Measurements from ENCODE around the gene HLA-DPA1.
"Not testable (repeated sequence)": the region's sequence is repeated elsewhere in the genome, so short reads cannot be mapped to it uniquely, and the experiment has no call there.

HLA-DPA1 gene

DNA sequence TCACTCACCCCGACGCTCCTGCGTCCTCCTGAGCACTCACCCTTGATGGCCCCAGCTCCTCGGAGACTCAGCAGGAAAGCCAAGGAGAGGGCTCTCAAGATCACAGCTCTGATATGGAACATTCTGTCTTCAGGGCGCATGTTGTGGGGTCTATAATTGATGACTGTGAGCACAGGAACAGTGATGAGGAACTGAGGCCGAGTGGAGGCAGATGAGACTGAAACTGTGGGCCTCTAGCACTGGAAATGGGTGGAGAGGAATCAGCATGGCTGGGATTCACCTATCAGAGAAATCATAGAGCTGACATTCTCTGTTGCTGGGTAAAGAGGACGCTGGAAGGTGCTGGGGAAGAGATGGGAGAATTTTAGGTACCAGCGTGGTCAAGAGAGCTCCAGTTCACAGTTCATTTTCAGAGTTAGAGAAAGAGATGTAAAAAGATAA is at the start of gene HLA-DPA1:
Gene HLA-DPA1 (minus strand): TSS at position 219 of the 441 bp plus-strand sequence.
- DNase-seq, result peak; percentile 83

DNA sequence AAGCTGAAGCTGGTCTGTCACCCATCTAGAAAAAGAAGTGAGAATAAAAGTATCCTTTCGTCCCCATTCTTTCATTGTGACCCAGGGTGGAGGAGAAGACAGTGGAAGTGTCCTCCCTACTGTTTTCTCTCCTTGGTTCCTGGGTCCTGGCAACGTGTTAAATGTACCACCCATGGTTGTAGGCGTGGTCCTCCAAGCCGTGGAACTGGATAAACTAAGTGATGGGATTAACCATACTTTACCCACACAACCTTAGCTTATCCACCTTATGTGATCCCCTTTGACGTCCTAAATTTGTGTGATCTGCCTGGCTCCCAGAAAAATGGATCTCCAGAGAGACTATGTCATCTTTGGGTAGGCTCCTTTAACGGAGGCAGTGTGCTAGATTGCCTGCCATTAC is 49.7 kb upstream of the HLA-DPA1 start:
- no peak for DNase-seq

DNA sequence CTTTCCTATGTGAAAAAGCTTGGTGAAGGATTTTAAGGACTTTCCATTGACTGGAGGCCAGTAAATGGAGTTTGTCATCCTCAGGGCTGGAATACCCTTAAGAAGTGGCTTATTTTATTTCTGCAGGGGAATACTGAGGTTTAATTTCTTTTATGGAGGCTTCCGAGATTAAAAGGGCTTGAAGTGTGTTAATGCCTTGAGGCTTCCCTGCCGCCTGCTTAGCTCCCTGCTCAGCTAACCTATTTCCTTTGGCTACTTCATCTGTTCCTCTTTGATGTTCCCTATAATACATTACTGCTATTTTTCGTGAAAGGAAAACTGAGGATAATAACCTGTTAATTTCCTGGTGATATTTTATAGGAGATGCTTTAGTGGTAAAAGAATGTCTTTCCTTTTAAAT is 46.6 kb upstream of the HLA-DPA1 start:
- DNase-seq, result no peak

DNA sequence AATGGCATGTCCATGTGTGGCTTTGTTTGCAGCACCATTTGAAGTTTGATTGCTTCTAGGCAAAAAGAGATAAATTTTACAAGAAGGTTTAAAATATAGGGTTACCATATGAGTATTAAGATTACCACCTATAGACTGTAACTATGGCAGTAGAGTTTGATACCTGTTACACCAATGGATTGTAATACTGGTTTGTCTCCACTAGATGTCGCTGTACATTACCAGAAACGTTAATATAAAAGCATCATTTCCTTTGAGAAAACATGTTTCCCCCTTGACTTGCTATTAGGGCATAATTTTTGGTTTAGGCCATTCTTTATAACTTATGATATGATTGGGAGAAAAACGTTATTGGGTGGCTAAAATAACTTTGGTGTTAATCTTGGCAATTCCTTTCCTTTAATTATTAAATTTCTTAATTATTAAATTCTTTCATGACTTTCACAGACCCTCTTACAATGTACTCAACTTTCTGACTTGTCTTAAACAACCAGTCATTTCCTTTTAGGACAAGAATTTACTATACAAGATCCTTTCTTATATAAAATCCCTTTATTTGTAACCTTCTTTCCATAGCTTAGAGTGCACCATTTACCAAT is 45.2 kb upstream of the HLA-DPA1 start:
- DNase-seq, result peak; percentile 79

DNA sequence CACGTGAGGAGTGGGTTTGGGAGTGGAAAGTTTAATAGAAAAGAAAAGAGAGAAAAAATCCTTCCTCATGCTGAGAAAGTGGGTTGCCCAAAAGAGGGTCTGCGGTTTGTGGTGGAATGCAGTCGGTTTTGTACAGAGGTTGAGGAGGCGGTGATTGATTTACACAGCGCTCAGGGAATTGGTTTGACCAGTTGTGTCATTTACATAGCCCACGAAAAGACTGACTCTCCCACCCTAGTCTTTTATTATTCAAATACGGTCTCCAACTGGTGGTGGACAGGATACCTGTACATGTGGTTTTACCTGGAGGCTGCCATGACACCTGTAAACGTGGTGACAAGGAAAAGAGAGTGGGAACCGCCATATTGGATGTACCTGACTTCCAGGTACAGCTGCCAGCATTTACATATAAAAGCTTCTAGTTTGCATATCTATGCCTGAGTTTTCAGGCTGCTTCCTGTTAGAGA is 44.4 kb upstream of the HLA-DPA1 start:
- DNase-seq, result no peak

DNA sequence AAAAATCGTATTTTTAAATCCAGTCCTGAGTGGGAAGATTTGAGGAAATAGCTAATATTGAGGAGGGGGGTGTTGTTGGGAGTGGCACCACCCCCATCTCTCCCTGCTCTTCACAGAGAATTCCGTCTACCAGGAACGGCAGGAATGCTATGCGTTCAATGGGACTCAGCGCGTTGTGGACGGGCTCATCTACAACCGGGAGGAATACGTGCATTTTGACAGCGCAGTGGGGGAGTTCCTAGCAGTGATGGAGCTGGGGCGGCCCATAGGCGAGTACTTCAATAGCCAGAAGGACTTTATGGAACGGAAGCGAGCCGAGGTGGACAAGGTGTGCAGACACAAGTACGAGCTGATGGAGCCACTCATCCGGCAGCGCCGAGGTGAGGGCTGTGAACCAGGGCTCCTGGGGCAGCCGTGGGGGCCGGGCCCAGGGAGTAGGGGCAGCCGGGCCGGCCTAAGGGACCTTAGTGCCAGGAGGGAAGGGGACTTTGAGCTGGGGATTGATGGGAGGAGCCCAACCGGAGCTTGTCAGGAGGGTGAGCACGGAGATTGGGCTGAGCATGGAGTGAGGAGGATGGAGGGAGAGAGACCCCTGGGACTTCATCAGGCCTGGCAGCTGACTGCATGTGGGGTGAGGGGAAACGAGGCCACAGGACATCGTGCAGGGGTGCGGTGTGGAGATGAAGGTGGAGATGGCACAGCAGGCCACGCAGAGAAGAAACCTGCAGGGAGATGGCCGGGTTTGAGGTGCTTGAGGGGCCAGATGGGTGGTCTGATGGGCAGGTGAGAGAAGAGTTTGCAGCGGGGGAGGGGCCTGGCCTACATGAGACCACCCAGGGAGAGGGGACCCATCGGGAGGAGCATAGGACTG is 43.6 kb upstream of the HLA-DPA1 start:
- DNase-seq, result no peak

DNA sequence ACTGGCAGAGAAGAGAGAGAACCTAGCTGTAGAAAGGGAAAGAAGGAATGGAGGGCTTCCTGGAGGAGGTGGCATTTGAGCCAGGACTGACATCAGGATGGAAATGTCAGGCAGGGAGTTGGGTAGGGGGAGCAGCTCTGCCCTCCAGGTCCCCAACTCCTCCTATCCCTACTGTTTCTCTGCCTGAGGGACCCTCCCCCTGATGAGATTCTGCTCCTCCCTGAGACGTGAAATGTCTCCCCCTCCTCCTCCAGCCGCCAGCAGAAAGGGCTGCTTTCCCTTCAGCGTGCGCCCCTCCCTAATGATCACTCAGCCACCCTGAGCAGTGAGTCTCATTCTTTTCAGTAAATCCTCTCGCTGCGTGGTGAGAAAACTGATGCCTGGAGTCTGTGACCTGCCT is 43.0 kb upstream of the HLA-DPA1 start:
- DNase-seq, result no peak

DNA sequence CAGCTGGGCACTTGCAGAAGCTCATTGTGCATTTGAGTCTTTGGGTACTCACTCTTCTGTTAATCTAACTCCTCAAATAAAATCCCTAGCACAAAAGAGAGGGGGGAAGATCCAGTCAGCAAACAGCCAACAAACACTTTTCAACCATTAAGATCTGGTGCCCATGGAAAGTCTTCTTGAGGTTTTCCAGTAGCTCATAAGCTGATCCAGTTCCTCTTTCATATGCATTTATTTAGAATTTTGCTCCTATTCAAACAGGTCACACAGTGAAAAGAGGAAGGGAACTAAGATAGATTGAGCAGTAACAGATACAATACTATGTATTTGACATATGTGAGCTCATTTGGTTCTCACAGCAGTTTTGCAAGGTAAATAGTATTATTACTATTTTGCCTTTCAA is 41.0 kb upstream of the HLA-DPA1 start:
- DNase-seq, result peak; percentile 32

DNA sequence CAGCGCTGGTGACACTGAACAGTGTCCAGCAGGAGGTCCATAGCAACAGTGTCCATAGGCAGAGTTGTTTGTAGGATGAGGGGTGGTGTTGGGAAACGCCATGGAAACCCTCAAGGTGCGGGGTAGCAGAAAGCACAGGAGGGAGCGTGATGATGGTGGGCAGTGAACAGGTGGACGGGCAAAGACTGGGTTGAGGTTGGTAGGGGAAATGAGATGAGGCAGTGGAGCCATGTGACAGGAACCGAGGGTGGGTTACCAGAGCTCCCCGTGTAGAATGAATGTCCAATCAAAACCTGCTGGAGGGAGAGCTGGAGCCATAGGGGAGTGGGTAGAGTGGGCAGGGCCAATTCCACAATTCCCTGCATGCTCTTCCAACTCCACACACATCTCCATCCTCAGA is 40.3 kb upstream of the HLA-DPA1 start:
- DNase-seq, result no peak

DNA sequence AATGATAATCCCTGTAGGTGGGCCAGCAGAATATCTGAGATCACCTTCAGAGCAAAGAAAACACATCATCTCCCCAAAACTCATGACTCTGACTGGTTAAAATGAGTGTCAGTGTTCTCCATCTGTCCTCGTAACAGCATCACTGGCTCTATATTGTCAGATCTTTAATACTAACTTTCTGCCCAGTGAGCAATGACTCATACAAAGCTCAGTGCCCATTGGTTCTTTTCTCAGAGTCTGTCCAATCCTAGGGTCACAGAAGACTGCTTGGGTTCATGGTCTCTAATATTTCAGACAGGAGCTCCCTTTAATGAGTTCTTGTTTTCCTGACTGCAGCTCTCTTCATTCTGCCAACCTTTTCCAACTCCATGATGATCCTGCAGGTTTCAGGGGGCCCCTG is 38.7 kb upstream of the HLA-DPA1 start:
- DNase-seq, result peak; percentile 80

DNA sequence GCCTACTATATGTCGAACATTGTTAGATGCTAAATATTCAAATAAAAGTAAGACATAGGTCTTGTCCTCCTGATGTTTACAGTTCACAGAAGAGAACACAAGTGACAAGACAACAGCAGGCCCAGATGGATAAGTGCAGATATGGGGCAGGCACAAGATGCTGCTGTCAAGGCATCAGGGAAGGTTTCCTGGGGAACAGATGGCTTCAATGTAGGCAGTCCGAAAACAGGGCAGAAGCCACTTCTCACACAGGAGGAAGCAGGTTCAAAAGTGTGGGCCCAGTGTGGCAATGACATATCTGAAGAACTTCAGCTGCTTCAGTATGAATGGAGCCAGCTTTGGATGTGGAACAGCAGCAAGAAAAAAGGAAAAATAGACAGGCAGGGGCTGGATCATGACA is 34.9 kb upstream of the HLA-DPA1 start:
- DNase-seq, result no peak

DNA sequence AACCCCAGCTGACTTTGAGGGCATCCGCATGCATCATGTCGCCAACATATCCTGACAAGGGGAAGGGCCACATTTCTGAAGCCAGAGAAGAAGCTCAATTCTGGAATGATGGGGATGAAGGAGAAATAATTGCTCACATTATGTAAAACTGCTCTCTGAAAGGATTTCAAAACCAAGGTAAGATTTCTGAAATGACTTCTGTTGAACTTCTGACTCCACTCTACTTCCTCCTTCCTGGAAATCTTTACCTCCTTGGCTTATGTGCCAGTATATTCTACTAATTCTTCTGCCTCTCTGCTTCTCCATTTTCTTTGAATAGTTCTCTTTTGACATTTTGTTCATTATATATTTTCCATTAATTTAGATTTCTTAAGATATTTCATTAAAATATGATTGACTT is 34.2 kb upstream of the HLA-DPA1 start:
- no peak for DNase-seq

DNA sequence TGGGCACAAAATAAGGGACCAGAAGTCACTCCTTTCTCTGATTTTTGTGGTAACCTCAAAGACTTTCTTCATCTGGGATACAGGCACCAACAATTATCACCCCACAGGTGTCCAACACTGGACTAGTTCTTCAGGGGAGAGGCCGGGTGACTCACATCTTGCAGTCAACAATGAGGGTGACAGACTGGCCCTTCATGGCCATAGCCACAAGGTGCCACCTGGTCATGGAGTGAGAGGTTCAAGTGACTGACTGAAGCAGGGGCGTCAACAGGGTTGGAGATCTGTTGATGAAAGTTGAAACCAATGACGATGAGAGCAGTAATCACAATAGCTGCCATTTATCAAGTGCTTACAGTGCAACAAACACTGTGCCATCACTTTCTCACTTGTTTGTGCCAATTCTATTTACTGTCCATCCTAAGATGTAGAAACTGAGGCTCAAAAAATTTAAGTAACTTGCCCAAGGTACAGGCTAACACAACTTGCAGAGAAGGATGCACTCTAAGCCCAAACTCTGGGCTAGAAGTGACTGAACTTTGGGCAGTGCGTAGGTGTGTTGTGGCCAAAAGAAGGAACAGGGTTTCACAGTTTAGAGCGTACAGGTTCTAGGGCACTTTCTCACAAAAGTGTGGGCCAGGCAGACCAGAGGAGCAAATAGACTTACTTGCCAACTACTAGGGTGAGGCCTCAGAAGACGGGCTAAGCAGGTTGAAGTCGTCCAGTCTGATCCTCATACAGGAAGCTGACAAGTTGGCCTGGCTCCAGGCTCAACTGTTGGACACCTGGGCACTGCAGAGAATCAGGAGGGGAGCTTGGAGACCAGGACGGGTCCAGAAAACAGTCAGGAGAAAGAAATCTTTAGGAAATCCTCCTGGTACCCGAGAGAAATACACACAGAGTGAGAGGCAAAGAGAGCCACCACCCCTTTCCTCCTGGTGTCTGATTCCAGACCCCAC is 32.7 kb upstream of the HLA-DPA1 start:
- no peak for DNase-seq

DNA sequence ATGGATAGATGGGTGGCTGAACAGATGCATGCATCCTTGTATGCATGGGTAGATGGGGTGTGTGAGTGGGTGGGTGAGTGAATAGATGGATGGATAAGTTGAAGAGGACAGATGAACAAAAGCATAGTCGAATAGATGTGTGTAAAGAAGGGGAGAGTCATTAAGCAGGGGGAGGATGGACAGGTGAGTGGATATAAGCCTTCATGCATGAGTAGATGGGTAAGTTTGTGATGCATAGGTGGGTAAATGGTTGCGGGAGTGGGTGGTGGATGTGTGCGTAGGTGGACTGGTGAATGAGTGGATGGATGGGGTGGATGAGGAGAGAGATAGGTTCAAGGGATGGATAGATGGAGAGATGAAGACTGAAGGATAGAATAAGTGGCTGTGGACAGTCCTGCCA is 31.9 kb upstream of the HLA-DPA1 start:
- DNase-seq, result no peak

DNA sequence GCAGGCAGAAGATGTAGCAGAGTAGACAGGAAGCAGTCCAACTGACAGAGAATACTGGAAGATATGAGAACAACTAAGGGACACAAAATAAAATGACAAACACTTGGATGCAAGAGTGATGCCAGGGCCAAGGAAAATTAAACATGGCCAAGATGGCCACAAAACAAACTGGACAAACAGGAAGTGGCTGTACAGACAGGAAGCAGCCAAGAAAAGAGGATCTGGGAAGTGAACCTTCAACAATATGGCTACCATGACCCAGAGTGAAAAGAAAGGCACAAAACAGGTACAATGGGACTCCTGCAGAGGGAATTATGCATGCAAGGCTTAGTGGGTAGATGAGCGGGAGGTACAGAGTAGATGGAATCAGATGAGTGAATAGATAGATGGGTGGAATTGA is 31.4 kb upstream of the HLA-DPA1 start:
- DNase-seq, result no peak

DNA sequence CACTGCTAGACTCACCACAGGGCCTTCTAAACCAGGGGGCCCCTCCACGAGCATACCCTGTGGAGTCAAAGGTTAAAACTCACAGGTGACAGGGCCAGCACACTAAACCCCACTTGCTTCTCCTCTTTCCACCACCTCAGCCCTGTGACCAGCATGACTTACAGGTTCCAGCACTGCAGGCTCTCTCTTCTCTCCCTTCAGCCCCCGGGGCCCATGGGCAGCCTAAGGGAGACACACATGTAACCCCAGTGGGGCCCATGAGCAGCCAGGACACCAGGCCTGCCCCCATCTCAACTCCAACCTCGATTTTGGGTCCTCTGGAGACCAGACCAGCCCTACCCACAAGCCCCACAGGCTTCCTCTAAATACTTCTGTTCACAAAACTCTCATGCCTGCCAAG is 30.3 kb upstream of the HLA-DPA1 start:
- no peak for DNase-seq

DNA sequence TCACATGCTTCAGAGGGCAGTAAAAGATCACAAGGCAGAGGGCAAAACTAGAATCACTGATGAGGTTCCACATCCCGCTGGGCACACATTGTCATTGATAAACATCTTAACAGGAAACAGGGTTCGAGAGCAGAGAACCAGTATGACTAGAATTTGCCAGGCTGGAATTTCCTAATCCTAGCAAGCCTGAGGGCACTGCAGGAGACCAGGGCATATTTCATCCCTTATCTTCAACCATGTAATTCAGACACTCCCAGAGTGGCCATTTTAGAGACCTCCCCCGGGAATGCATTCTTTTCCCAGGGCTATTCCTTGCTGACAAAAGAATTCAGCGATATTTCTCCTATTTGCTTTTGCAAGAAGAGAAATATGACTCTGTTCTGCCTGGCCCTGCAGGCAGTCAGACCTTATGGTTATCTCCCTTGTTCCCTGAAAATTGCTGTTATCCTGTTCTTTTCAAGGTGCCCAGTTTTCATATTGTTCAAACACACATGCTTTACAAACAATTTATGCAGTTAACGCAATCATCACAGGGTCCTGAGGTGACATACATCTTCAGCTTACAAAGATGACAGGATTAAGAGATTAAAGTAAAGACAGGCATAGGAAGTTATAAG is 27.8 kb upstream of the HLA-DPA1 start:
- not testable (repeated sequence) for DNase-seq

DNA sequence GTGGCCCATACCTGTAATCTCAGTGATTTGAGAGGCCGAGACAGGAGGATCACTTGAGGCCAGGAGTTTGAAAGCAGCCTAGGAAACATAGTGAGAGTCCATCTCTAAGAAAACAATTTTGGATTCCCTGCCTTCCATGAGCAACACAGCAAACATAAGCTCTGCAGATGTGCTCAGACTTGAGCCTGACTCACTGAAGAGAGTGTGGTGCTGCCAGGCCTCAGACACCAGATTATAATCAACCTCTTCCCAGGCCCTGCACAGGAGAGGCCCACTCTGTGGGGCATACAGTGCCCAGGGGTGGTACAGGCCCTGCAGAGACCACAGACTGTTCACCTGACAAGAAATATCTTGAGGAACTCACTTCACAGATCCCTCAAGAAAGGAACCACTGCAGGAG is 22.2 kb upstream of the HLA-DPA1 start:
- DNase-seq, result no peak

DNA sequence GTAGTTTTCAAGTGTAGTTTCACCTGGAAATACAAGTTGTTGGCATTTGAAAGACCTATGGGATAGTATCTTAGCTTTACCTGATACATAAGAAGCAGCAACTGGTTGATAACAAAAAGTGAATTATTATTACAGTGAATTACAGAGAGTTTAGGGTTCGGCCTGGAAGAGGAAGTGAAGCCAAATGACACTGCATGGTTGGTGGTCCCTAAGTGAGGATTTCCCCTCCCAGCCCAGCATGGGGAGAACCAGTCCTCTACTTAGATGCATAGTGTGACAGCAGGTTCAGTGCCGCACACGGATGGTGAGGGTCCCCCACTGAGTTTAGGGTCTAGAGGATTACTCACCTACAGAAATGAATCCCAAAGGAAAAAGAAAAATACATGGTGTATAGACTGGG is 20.4 kb upstream of the HLA-DPA1 start:
- no peak for DNase-seq

DNA sequence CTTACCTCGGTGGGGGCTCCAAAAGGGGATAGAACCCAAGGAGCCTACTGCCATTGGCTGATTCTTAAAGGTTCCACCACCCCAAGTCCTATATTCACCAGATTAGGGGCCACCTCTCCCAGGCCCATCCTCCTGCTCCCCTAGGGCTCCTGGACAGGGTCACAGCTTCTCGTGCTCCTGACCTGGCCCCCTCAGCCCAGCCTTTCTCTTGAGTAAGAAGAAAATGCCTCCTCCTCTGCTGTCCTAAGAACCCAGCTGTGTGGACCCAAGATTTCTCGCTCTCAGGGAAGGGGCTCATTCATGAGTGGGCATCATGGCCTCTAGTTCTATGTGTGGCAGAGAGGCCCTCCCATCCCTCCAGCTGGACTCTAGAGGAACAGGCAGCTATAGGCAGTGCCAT is 18.9 kb upstream of the HLA-DPA1 start:
- DNase-seq, result no peak

DNA sequence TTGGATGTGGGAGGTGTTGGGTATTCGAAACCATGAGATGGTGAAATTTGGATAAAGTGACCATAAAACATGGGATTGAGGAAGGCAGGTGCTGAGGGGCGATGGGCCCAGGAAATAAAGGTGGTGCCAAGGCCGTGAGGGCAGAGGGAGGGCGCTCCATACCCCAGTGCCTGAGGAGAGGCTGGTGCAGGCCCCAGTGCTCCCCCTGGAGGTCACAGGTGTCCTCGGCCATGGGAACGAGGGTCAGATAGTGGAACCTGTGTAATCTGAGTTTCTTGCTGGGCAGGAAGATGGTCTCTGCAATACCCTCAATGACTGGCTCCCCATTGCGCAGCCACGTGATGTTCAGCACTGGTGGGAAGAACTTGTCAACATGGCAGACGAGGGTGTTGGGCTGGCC is 18.5 kb upstream of the HLA-DPA1 start:
- DNase-seq, result peak; percentile 78

DNA sequence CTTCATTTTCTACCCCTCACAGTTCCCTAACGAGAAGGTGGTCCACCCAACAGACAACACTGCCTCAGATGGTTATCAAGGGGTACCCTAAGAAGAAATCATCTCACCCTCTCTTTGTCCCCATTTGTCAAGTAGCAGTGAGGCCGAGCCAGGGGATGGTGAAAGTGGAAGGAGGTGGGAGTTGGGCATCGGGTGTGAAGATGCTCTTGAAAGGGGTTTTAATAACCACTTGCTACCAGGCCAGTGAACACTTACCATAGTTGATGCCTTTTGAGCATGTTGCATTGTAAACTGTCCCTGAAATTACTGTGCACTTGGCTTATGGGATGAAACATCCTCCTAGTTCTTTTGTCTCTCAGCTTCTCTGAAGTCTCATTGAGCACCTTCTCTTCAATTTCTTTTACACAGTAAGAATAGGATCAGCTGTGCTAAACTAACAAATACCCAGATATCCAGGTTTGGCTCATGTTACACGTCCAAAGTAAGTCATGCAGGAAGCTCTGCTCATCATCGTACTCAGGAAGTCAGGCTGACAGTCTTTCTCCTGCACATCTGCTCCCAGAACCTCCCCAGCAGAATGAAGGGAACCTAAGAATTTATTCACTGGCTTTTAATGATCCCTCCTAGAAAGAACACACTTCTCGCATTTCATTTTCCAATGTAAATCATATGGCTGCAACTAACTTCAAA is 15.6 kb upstream of the HLA-DPA1 start:
- DNase-seq, result no peak
